ENCODE data around the gene WWOX. TPM values are rescaled to one million over a fixed set of nuclear protein-coding genes. Genes with fewer than 3 reads are reported as not detected.

WWOX gene
- total and polyA plus RNA-seq, 3 donors from 2014 or later = 20.6 to 76.7 (median 64.1) TPM

DNA sequence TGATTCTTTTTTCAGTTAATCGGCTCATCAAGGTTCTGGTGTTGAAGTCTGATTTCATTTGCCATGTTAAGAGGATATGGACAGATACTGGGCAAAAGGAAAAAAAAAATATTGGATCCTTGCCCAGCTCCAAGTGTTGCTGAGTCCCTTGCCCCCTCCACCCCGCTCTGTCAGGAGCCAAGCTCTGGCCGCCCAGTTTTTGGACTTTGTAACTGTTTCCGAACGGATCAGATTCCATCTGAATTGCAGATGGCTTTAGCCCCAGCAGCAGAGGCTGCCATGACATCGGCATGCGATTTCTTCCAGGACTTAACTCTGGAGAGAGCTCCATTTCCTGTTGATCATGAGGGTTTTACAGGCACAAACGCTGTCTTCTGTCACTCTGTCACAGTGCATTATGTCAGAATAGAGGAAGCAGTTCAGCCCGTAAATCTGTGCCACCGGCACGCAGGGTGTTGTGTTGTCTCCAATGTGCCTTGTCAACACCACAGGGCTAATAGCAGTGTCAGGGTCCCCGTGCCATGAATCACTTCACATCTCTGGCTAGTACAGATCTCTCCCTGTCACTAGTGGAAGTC lies 885.5 kb downstream of the WWOX start:
- no peak for DNase-seq
- intact Hi-C loops (cut with DNase I; ENCODE audit: low total_unique reads) = no loop called here

DNA sequence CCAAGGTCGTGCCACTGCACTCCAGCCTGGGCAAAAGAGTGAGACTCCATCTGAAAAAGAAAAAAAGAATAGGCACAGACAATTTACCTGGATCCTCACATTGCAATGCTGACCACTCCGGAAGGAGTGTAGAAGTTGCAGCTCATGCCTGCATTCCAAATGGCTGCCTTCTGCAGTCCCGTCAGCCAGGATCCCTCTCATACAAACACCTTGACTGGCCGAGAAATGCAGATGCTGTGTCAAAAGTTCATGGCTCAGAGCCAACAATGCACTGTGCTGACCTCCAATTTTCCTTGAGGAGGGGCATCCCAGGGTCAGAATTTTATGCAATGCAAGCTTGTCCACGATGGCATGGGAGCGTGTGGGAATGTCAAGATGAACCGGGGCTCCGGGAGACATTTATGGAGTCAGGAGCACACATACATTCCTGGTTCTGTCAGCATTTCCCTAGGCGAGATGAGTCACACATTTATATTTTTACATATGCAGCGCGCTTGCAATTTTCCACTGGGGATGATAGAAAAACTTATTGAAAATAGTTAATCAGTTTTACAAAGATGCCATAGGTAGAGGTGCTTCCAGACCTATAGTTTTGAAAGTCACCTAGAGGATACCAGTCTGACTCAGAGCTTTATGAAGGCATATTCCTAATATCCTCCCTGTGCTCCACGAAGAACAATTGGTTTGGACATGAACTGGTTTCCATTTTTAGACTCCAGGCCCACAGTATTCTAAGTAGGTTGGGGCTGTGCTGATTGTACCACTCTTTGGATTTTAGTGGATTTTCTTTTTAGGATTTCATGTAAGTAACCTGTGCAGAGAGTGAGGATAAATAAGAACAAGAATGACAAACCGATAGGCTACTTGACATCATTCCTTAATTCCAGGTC lies 886.5 kb downstream of the WWOX start:
- TF ChIP-seq POLR2A (IDR thresholded peaks at IDR 0.05) = no peak
- TF ChIP-seq, protein P1, sequence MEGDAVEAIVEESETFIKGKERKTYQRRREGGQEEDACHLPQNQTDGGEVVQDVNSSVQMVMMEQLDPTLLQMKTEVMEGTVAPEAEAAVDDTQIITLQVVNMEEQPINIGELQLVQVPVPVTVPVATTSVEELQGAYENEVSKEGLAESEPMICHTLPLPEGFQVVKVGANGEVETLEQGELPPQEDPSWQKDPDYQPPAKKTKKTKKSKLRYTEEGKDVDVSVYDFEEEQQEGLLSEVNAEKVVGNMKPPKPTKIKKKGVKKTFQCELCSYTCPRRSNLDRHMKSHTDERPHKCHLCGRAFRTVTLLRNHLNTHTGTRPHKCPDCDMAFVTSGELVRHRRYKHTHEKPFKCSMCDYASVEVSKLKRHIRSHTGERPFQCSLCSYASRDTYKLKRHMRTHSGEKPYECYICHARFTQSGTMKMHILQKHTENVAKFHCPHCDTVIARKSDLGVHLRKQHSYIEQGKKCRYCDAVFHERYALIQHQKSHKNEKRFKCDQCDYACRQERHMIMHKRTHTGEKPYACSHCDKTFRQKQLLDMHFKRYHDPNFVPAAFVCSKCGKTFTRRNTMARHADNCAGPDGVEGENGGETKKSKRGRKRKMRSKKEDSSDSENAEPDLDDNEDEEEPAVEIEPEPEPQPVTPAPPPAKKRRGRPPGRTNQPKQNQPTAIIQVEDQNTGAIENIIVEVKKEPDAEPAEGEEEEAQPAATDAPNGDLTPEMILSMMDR (IDR thresholded peaks at IDR 0.05) = no peak
- 80 to 88% methylated on average over 13 of the region's 13 CpGs for WGBS, 2 donors
- no peak for DNase-seq
- no peaks in the 10 kb centered on the region for H3K36me3 ChIP-seq (ENCODE audit: low read depth, missing control alignments)
- peaks cover 6% of the 10 kb centered on the region for H3K4me1 ChIP-seq
- intact Hi-C loops (cut with DNase I; ENCODE audit: low total_unique reads) = no loop called here
- H3K27me3 ChIP-seq = no peaks in the 10 kb centered on the region
- H3K4me3 ChIP-seq = no peak overlapping the region
- no peak overlapping the region for H3K27ac ChIP-seq
- no peaks in the 10 kb centered on the region for H3K9me3 ChIP-seq

More for the DNA sequence above, 885.5 kb downstream of the WWOX start:
- Histone ChIP-seq H3K36me3 (ENCODE audit: low read depth, missing control alignments) (no peaks in the 10 kb centered on the region), H3K27ac (no peak overlapping the region), H3K27me3 (no peaks in the 10 kb centered on the region), H3K4me1 (peaks cover 6% of the 10 kb centered on the region), H3K4me3 (no peak overlapping the region), H3K9me3 (no peaks in the 10 kb centered on the region)
- 61 to 75% methylated on average over 12 of the region's 12 CpGs for WGBS, 2 donors
- TF ChIP-seq POLR2A (IDR thresholded peaks at IDR 0.05) = no peak
- TF ChIP-seq, protein P1 (IDR thresholded peaks at IDR 0.05) = no peak

DNA sequence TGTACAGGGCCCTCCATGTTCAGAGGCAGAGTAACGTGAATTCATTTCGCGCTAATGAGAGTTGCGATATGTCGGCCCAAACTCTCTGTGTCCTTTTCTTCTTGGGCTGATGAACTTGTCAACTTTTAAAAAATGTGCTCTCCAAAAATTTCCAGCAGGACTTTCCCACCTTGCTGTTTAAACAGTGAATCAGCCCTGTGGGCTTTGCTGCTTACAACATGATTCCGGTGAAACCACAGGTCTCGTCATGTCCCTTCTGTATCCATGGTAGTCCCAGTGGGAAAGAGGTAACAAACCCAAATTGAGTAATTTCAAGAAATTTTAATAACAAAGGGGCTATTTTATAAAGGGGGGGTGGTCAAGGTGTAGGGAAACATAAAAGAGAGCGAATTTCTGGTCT lies 888.2 kb downstream of the WWOX start:
- no peak for DNase-seq
- intact Hi-C loops (cut with DNase I; ENCODE audit: low total_unique reads) = no loop called here
- WGBS, 2 donors = 82 to 85% methylated on average over 8 of the region's 8 CpGs

DNA sequence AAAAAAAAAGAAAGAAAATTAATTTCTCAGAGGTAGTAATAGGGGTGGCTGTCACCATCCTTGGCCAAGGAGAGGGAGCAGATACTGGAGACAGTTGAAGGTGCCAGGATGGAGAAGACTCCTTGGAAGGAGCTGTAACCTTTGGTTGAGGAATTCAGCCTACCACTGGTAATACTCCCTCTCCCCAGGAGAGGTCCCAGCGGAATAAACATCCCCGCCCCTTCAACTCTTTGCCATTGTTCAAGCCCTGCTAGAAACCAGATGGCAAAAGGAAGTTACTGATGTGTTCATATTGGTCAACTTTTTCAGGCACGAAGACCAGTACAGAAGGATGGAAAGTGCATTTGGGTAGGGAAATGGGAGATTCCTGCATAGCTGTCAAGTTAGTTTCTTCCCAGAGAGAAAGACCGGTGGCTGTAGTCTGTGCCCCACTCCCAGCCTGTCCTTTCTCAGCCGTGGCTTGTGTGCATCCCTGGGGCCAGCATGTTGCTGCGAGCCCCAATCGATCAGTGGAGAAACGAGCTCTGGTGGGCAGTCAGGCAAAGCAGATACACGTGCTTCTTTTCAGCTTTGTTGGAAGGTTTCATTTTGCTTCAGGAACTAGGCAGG lies 889.0 kb downstream of the WWOX start:
- H3K36me3 ChIP-seq (ENCODE audit: low read depth, missing control alignments) = no peaks in the 10 kb centered on the region
- TF ChIP-seq, protein P1 (IDR thresholded peaks at IDR 0.05) = no peak
- no peak for TF ChIP-seq POLR2A (IDR thresholded peaks at IDR 0.05)
- H3K27ac ChIP-seq = no peak overlapping the region
- no peak overlapping the region for H3K4me3 ChIP-seq
- H3K4me1 ChIP-seq = no peaks in the 10 kb centered on the region
- no peak for DNase-seq
- no peaks in the 10 kb centered on the region for H3K9me3 ChIP-seq
- intact Hi-C loops (cut with DNase I; ENCODE audit: low total_unique reads) = no loop called here
- WGBS, 2 donors = 88 to 93% methylated on average over 9 of the region's 9 CpGs
- no peaks in the 10 kb centered on the region for H3K27me3 ChIP-seq

More for the DNA sequence above, 888.2 kb downstream of the WWOX start:
- H3K9me3 ChIP-seq = no peaks in the 10 kb centered on the region
- no peaks in the 10 kb centered on the region for H3K27me3 ChIP-seq
- TF ChIP-seq, protein P1 (IDR thresholded peaks at IDR 0.05) = no peak
- TF ChIP-seq POLR2A (IDR thresholded peaks at IDR 0.05) = no peak
- no peak overlapping the region for H3K27ac ChIP-seq
- H3K4me1 ChIP-seq = no peaks in the 10 kb centered on the region
- H3K36me3 ChIP-seq (ENCODE audit: low read depth, missing control alignments) = no peaks in the 10 kb centered on the region
- no peak overlapping the region for H3K4me3 ChIP-seq
